GM12878 (cell line): Measurements from ENCODE around the gene CACNA2D2.

ENCODE experiments used
- BCL11A ChIP-seq: IDR thresholded peaks from 2 replicates; pipeline ENCODE4 v1.6.1; 2011; ENCODE audit warnings: low read depth, low read length
- EGR1 ChIP-seq, 2 experiments: IDR thresholded peaks; 1 replicate in 1 of 2; 2 replicates in 1 of 2; pipeline ENCODE4 v1.6.1; 2011 to 2012; ENCODE audit warnings: low read depth in 2 of 2, low read length in 2 of 2, borderline replicate concordance in 1 of 2, mild to moderate bottlenecking in 1 of 2, moderate library complexity in 1 of 2
- ESRRA ChIP-seq: IDR thresholded peaks from 2 replicates; pipeline ENCODE4 v1.6.1; 2012; ENCODE audit warnings: mild to moderate bottlenecking, low read length, improper control_type of control experiment
- JUNB ChIP-seq: IDR thresholded peaks from 2 replicates; pipeline ENCODE4 v1.6.1; 2016; ENCODE audit warnings: antibody characterized with exemption, mild to moderate bottlenecking
- MTA3 ChIP-seq: IDR thresholded peaks from 2 replicates; pipeline ENCODE4 v1.6.1; 2012; ENCODE audit warnings: low read length, inconsistent platforms, borderline replicate concordance
- NR2C2 ChIP-seq: IDR thresholded peaks from 2 replicates; pipeline ENCODE4 v1.6.1; 2011; ENCODE audit warnings: borderline replicate concordance, low read depth; ENCODE audit not compliant: control insufficient read depth, insufficient read length
- POLR2A ChIP-seq: IDR thresholded peaks from 2 replicates; pipeline ENCODE4 v1.6.1; 2011; ENCODE audit warnings: low read depth, mild to moderate bottlenecking, low read length
- POLR2AphosphoS2 ChIP-seq: IDR thresholded peaks from 2 replicates; pipeline ENCODE4 v1.6.1; 2011; ENCODE audit warnings: low read depth, mild to moderate bottlenecking, low read length, improper control_type of control experiment, moderate library complexity
- TAF1 ChIP-seq: IDR thresholded peaks from 2 replicates; pipeline ENCODE4 v1.6.1; 2011; ENCODE audit warnings: mild to moderate bottlenecking, low read depth, low read length, borderline replicate concordance
- ZNF24 ChIP-seq: fragments of 450-650 bp; IDR thresholded peaks from 2 replicates; pipeline ENCODE4 v1.6.1; 2017; ENCODE audit warnings: antibody characterized with exemption, mild to moderate bottlenecking
- ZNF274 ChIP-seq: IDR thresholded peaks from one replicate; pipeline ENCODE4 v1.8.0; 2011; ENCODE audit not compliant: insufficient read length, insufficient read depth
- TF ChIP-seq, protein P1 (sequence below): IDR thresholded peaks from 2 replicates; pipeline ENCODE4 v1.6.1; 2012; ENCODE audit warnings: low read depth, low read length, improper control_type of control experiment
- TF ChIP-seq, protein P2 (sequence below), 3 experiments: IDR thresholded peaks in 2 of 3; conservative IDR thresholded peaks in 1 of 3; 2 replicates each; pipeline ENCODE4 v1.5.1; 2011; ENCODE audit warnings: low read depth in 3 of 3, low read length in 3 of 3, mild to moderate bottlenecking in 3 of 3, control low read depth in 2 of 3, moderate library complexity in 2 of 3, inconsistent platforms in 1 of 3, mixed read lengths in 1 of 3; ENCODE audit not compliant: control insufficient read depth in 2 of 3, insufficient read depth in 1 of 3; ENCODE audit errors: extremely low read depth in 1 of 3
- TF ChIP-seq, protein P3 (sequence below): IDR thresholded peaks from 2 replicates; pipeline ENCODE4 v1.6.1; 2011; ENCODE audit warnings: low read depth, low read length, improper control_type of control experiment, borderline replicate concordance

DNA sequence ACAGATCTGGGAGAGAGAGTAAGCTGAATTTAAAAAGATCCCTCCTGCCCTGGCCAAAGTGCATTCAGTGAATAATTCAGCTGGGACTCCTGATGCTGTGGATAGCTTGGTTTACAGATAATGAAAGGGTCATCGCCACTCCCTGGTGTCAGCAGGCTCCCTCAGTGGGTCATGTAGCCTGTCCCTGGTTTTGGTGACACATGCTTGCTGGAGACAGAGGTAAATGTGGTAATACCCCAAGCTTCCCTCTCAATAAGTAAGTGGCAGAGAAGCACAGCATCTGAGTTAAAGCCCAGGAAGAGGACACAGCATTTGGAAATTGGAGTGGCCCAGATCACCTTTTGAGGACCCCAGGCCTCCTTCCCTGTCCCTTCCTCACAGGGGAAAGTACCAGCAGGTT, 146.0 kb downstream of the CACNA2D2 start:
- TF ChIP-seq EGR1 (IDR thresholded peaks at IDR 0.05; ENCODE audit: borderline replicate concordance in 1 of 2, low read depth in 2 of 2, low read length in 2 of 2) (no peak), ESRRA (no peak), BCL11A (no peak), POLR2A (no peak), JUNB (no peak), TAF1 (no peak), POLR2AphosphoS2 (no peak), ZNF274 (no peak), NR2C2 (no peak), ZNF24 (no peak), MTA3 (no peak)
- TF ChIP-seq, protein P1, sequence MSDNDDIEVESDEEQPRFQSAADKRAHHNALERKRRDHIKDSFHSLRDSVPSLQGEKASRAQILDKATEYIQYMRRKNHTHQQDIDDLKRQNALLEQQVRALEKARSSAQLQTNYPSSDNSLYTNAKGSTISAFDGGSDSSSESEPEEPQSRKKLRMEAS: no peak
- TF ChIP-seq, protein P2, sequence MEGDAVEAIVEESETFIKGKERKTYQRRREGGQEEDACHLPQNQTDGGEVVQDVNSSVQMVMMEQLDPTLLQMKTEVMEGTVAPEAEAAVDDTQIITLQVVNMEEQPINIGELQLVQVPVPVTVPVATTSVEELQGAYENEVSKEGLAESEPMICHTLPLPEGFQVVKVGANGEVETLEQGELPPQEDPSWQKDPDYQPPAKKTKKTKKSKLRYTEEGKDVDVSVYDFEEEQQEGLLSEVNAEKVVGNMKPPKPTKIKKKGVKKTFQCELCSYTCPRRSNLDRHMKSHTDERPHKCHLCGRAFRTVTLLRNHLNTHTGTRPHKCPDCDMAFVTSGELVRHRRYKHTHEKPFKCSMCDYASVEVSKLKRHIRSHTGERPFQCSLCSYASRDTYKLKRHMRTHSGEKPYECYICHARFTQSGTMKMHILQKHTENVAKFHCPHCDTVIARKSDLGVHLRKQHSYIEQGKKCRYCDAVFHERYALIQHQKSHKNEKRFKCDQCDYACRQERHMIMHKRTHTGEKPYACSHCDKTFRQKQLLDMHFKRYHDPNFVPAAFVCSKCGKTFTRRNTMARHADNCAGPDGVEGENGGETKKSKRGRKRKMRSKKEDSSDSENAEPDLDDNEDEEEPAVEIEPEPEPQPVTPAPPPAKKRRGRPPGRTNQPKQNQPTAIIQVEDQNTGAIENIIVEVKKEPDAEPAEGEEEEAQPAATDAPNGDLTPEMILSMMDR (IDR thresholded peaks at IDR 0.05 in 2 of 3, conservative IDR thresholded peaks at IDR 0.05 in 1 of 3; ENCODE audit: control insufficient read depth in 2 of 3, extremely low read depth in 1 of 3, insufficient read depth in 1 of 3, low read depth in 3 of 3, low read length in 3 of 3): no peak
- TF ChIP-seq, protein P3, sequence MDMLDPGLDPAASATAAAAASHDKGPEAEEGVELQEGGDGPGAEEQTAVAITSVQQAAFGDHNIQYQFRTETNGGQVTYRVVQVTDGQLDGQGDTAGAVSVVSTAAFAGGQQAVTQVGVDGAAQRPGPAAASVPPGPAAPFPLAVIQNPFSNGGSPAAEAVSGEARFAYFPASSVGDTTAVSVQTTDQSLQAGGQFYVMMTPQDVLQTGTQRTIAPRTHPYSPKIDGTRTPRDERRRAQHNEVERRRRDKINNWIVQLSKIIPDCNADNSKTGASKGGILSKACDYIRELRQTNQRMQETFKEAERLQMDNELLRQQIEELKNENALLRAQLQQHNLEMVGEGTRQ: no peak
